MM.1S (cell line): ENCODE measurements around the gene PSMD12.

Experiments used
- DNase-seq: peaks from one replicate; pipeline ENCODE4 v3.0.0-alpha.2; 2015
- H2AFZ ChIP-seq: fragments of 300-600 bp; sonication (generic); 2 replicates; pipeline ENCODE4 v1.6.0; 2016; ENCODE audit warnings: antibody characterized with exemption, low read length
- H3F3A ChIP-seq: fragments of 300-600 bp; sonication (generic); 2 replicates; pipeline ENCODE4 v1.6.1; 2016; ENCODE audit warnings: mild to moderate bottlenecking, antibody characterized with exemption, low read length, moderate library complexity, mixed read lengths; ENCODE audit not compliant: insufficient read depth
- H3K27ac ChIP-seq: fragments of 300-600 bp; sonication (generic); 2 replicates; pipeline ENCODE4 v1.5.1; 2016; ENCODE audit warnings: mild to moderate bottlenecking, low read length
- H3K27me3 ChIP-seq: fragments of 300-600 bp; sonication (generic); replicated peaks from 2 replicates; pipeline ENCODE4 v1.6.0; 2016; ENCODE audit warnings: low read length; ENCODE audit not compliant: insufficient read depth
- H3K36me3 ChIP-seq: fragments of 300-600 bp; sonication (generic); replicated peaks from 2 replicates; pipeline ENCODE4 v1.6.1; 2016; ENCODE audit warnings: mild to moderate bottlenecking, low read length, mixed read lengths; ENCODE audit not compliant: insufficient read depth
- H3K4me1 ChIP-seq: fragments of 300-600 bp; sonication (generic); 2 replicates; pipeline ENCODE4 v1.6.1; 2016; ENCODE audit warnings: low read length, mixed read lengths
- H3K4me2 ChIP-seq: fragments of 300-600 bp; sonication (generic); 2 replicates; pipeline ENCODE4 v1.6.0; 2016; ENCODE audit warnings: low read depth, low read length
- H3K4me3 ChIP-seq: fragments of 300-600 bp; sonication (generic); 2 replicates; pipeline ENCODE4 v1.5.1; 2016; ENCODE audit warnings: low read length, mixed read lengths
- H3K79me2 ChIP-seq: fragments of 300-600 bp; sonication (generic); 2 replicates; pipeline ENCODE4 v1.6.1; 2016; ENCODE audit warnings: mixed run types, low read length, mixed read lengths
- H3K9ac ChIP-seq: fragments of 300-600 bp; sonication (generic); 2 replicates; pipeline ENCODE4 v1.6.1; 2016; ENCODE audit warnings: low read length, mixed read lengths
- H3K9me2 ChIP-seq: fragments of 300-600 bp; sonication (generic); replicated peaks from 2 replicates; pipeline ENCODE4 v1.6.1; 2016; ENCODE audit warnings: mild to moderate bottlenecking, low read length, mixed read lengths; ENCODE audit not compliant: insufficient read depth
- H3K9me3 ChIP-seq: fragments of 300-600 bp; sonication (generic); replicated peaks from 2 replicates; pipeline ENCODE4 v1.6.1; 2016; ENCODE audit warnings: mild to moderate bottlenecking, low read length, mixed read lengths; ENCODE audit not compliant: insufficient read depth
- H4K20me1 ChIP-seq: fragments of 300-600 bp; sonication (generic); 2 replicates; pipeline ENCODE4 v1.6.1; 2016; ENCODE audit warnings: mild to moderate bottlenecking, low read length, moderate library complexity, mixed read lengths; ENCODE audit not compliant: insufficient read depth
- CTCF ChIP-seq: fragments of 300-600 bp; sonication (generic); IDR thresholded peaks from 2 replicates; pipeline ENCODE4 v1.5.1; 2016; ENCODE audit warnings: antibody characterized with exemption, low read length, mixed read lengths
- EZH2 ChIP-seq: fragments of 300-600 bp; sonication (generic); optimal IDR thresholded peaks from 2 replicates; pipeline ENCODE3; 2017; ENCODE audit warnings: low read depth, mild to moderate bottlenecking, antibody characterized with exemption, low read length, mixed read lengths
- EZH2phosphoT487 ChIP-seq: fragments of 300-600 bp; sonication (generic); IDR thresholded peaks from 2 replicates; pipeline ENCODE4 v1.6.1; 2018; ENCODE audit warnings: antibody characterized with exemption, low read length

PSMD12 gene

GRCh38 chr17:67364847-67365737 is 1.3 kb downstream of the PSMD12 start:
- Histone ChIP-seq H4K20me1 (peaks cover 25% of the 10 kb centered on the region), H3K9ac (peak overlapping the region; percentile 98), H3K4me1 (peaks cover 5% of the 10 kb centered on the region), H3K79me2 (peaks cover 63% of the 10 kb centered on the region), H2AFZ (no peak overlapping the region), H3K4me3 (peak overlapping the region; percentile 99), H3K27ac (peak overlapping the region; percentile 66), H3F3A (peaks cover 16% of the 10 kb centered on the region; the same call in 1 of the 2 replicates), H3K9me3 (no peaks in the 10 kb centered on the region), H3K27me3 (no peaks in the 10 kb centered on the region), H3K36me3 (peaks cover 7% of the 10 kb centered on the region), H3K9me2 (no peaks in the 10 kb centered on the region), H3K4me2 (peak overlapping the region; percentile 69)
- DNase-seq, result peak; percentile 40
- TF ChIP-seq CTCF (no peak), EZH2 (no peak), EZH2phosphoT487 (no peak)

- H3K79me2 ChIP-seq, result peaks cover 93% of the 10 kb centered on the region
- H3K27ac ChIP-seq, result no peak overlapping the region
- no peak overlapping the region for H3K9ac ChIP-seq
- H2AFZ ChIP-seq, result no peak overlapping the region
- H3K9me3 ChIP-seq, result no peaks in the 10 kb centered on the region
- no peak for TF ChIP-seq CTCF
- TF ChIP-seq EZH2phosphoT487, result no peak
- no peak for TF ChIP-seq EZH2
- peaks cover 37% of the 10 kb centered on the region for H4K20me1 ChIP-seq
- H3K9me2 ChIP-seq, result no peaks in the 10 kb centered on the region
- H3K27me3 ChIP-seq, result no peaks in the 10 kb centered on the region
- H3K4me2 ChIP-seq, result no peak overlapping the region
- no peak overlapping the region for H3K4me3 ChIP-seq
- peaks cover 5% of the 10 kb centered on the region for H3K4me1 ChIP-seq
- peaks cover 7% of the 10 kb centered on the region for H3K36me3 ChIP-seq
- DNase-seq, result no peak
- H3F3A ChIP-seq, result peaks cover 12% of the 10 kb centered on the region; the same call in 1 of the 2 replicates
Observed at GRCh38 chr17:67362173-67362572, 4.2 kb downstream of the PSMD12 start.

- H3K36me3 ChIP-seq, result peaks cover 7% of the 10 kb centered on the region
- peaks cover 96% of the 10 kb centered on the region for H3K79me2 ChIP-seq
- DNase-seq, result no peak
- peaks cover 6% of the 10 kb centered on the region; the same call in 1 of the 2 replicates for H3F3A ChIP-seq
- peaks cover 5% of the 10 kb centered on the region for H3K4me1 ChIP-seq
- TF ChIP-seq EZH2phosphoT487 (no peak), EZH2 (no peak), CTCF (no peak)
- no peak overlapping the region for H2AFZ ChIP-seq
- no peaks in the 10 kb centered on the region for H3K27me3 ChIP-seq
- H3K9me3 ChIP-seq, result no peaks in the 10 kb centered on the region
- no peak overlapping the region for H3K4me3 ChIP-seq
- no peak overlapping the region for H3K27ac ChIP-seq
- no peak overlapping the region for H3K4me2 ChIP-seq
- H3K9ac ChIP-seq, result no peak overlapping the region
- H4K20me1 ChIP-seq, result peaks cover 37% of the 10 kb centered on the region
- H3K9me2 ChIP-seq, result no peaks in the 10 kb centered on the region
Observed at GRCh38 chr17:67360880-67361279, 5.5 kb downstream of the PSMD12 start.
